ENCODE results near the gene GIPC3.

GRCh38 chr19:3577723-3578344, 7.4 kb upstream of the GIPC3 start:
- TF ChIP-seq CTCF (IDR thresholded peaks at IDR 0.05; ENCODE audit: low read depth, low read length) (no peak), POLR2A (IDR thresholded peaks at IDR 0.05; ENCODE audit: extremely low read depth, insufficient read length) (no peak)
- TF ChIP-seq, protein P1, sequence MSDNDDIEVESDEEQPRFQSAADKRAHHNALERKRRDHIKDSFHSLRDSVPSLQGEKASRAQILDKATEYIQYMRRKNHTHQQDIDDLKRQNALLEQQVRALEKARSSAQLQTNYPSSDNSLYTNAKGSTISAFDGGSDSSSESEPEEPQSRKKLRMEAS (IDR thresholded peaks at IDR 0.05; ENCODE audit: low read depth, low read length): no peak
